Activated T-cell treated with anti-CD3 and anti-CD28 coated beads, Interleukin-2, amount 50 U/mL, for 24 hours (primary cell): ENCODE data around the gene NFATC4.
"Not testable (repeated sequence)": the region's sequence is repeated elsewhere in the genome, so short reads cannot be mapped to it uniquely, and the experiment has no call there.

Experiments used
- DNase-seq: peaks from one replicate; pipeline ENCODE4 v3.0.0-alpha.2; 2020
- H3K27ac Mint-ChIP-seq: 2 replicates; pipeline ENCODE4 v1.8.0; 2020; ENCODE audit warnings: mild to moderate bottlenecking, mixed read lengths
- H3K27me3 Mint-ChIP-seq: 2 replicates; pipeline ENCODE4 v1.8.0; 2020; ENCODE audit warnings: mixed read lengths
- H3K36me3 Mint-ChIP-seq: 2 replicates; pipeline ENCODE4 v1.8.0; 2020; ENCODE audit warnings: low read depth, mixed read lengths
- H3K4me1 Mint-ChIP-seq: 2 replicates; pipeline ENCODE4 v1.8.0; 2020; ENCODE audit warnings: low read depth, mixed read lengths
- H3K4me3 Mint-ChIP-seq: 2 replicates; pipeline ENCODE4 v1.8.0; 2020; ENCODE audit warnings: mild to moderate bottlenecking, moderate library complexity, mixed read lengths
- H3K9me3 Mint-ChIP-seq: 2 replicates; pipeline ENCODE4 v1.8.0; 2020; ENCODE audit warnings: mixed read lengths

NFATC4 gene

GRCh38 chr14:24382064-24382371, 14.0 kb downstream of the NFATC4 start:
- H3K27me3 Mint-ChIP-seq = no peaks in the 10 kb centered on the region
- no peak for DNase-seq
- H3K27ac Mint-ChIP-seq = no peak overlapping the region
- H3K36me3 Mint-ChIP-seq = no peaks in the 10 kb centered on the region
- peaks cover 2% of the 10 kb centered on the region for H3K4me1 Mint-ChIP-seq
- H3K4me3 Mint-ChIP-seq = no peak overlapping the region
- H3K9me3 Mint-ChIP-seq = no peaks in the 10 kb centered on the region

- H3K27ac Mint-ChIP-seq = no peak overlapping the region
Measured at GRCh38 chr14:24384169-24384568, 16.2 kb downstream of the NFATC4 start.

GRCh38 chr14:24385524-24385923, 17.5 kb downstream of the NFATC4 start:
- Mint-ChIP-seq H3K4me1 (peaks cover 2% of the 10 kb centered on the region), H3K36me3 (no peaks in the 10 kb centered on the region)

More at GRCh38 chr14:24384169-24384568, 16.2 kb downstream of the NFATC4 start:
- no peaks in the 10 kb centered on the region for H3K27me3 Mint-ChIP-seq
- DNase-seq = no peak
- no peak overlapping the region for H3K4me3 Mint-ChIP-seq
- peaks cover 2% of the 10 kb centered on the region for H3K4me1 Mint-ChIP-seq
- no peaks in the 10 kb centered on the region for H3K36me3 Mint-ChIP-seq
- H3K9me3 Mint-ChIP-seq = no peaks in the 10 kb centered on the region

GRCh38 chr14:24387009-24387345, 19.0 kb downstream of the NFATC4 start:
- H3K4me3 Mint-ChIP-seq = no peak overlapping the region
- DNase-seq = no peak
- H3K27me3 Mint-ChIP-seq = peaks cover 13% of the 10 kb centered on the region
- H3K9me3 Mint-ChIP-seq = no peaks in the 10 kb centered on the region
- H3K36me3 Mint-ChIP-seq = no peaks in the 10 kb centered on the region
- no peak overlapping the region for H3K27ac Mint-ChIP-seq
- H3K4me1 Mint-ChIP-seq = no peaks in the 10 kb centered on the region

More at GRCh38 chr14:24385524-24385923, 17.5 kb downstream of the NFATC4 start:
- H3K4me3 Mint-ChIP-seq = no peak overlapping the region
- H3K27ac Mint-ChIP-seq = no peak overlapping the region
- H3K27me3 Mint-ChIP-seq = peaks cover 4% of the 10 kb centered on the region
- no peaks in the 10 kb centered on the region for H3K9me3 Mint-ChIP-seq
- DNase-seq = no peak

GRCh38 chr14:24387579-24387978, 19.6 kb downstream of the NFATC4 start:
- H3K4me1 Mint-ChIP-seq, H3K36me3 Mint-ChIP-seq, DNase-seq, H3K4me3 Mint-ChIP-seq, H3K9me3 Mint-ChIP-seq, H3K27ac Mint-ChIP-seq: not testable (repeated sequence)
- peaks cover 13% of the 10 kb centered on the region for H3K27me3 Mint-ChIP-seq

GRCh38 chr14:24388474-24389179, 20.6 kb downstream of the NFATC4 start:
- Mint-ChIP-seq H3K27me3 (peaks cover 13% of the 10 kb centered on the region), H3K27ac (no peak overlapping the region), H3K4me1 (no peaks in the 10 kb centered on the region), H3K36me3 (no peaks in the 10 kb centered on the region), H3K9me3 (no peaks in the 10 kb centered on the region), H3K4me3 (no peak overlapping the region)
- DNase-seq = no peak

- no peak overlapping the region for H3K27ac Mint-ChIP-seq
- H3K4me1 Mint-ChIP-seq = no peaks in the 10 kb centered on the region
- peaks cover 13% of the 10 kb centered on the region for H3K27me3 Mint-ChIP-seq
- no peak overlapping the region for H3K4me3 Mint-ChIP-seq
- H3K9me3 Mint-ChIP-seq = no peaks in the 10 kb centered on the region
- H3K36me3 Mint-ChIP-seq = no peaks in the 10 kb centered on the region
- DNase-seq = no peak
Measured at GRCh38 chr14:24389226-24389848, 21.4 kb downstream of the NFATC4 start.

GRCh38 chr14:24390701-24391468, 22.9 kb downstream of the NFATC4 start:
- Mint-ChIP-seq H3K36me3 (no peaks in the 10 kb centered on the region), H3K27ac (no peak overlapping the region), H3K9me3 (no peaks in the 10 kb centered on the region), H3K4me3 (no peak overlapping the region), H3K27me3 (peaks cover 13% of the 10 kb centered on the region), H3K4me1 (no peaks in the 10 kb centered on the region)
- DNase-seq = no peak

- peaks cover 13% of the 10 kb centered on the region for H3K27me3 Mint-ChIP-seq
- H3K9me3 Mint-ChIP-seq = no peaks in the 10 kb centered on the region
- DNase-seq = no peak
- H3K4me1 Mint-ChIP-seq = no peaks in the 10 kb centered on the region
- H3K27ac Mint-ChIP-seq = no peak overlapping the region
- no peak overlapping the region for H3K4me3 Mint-ChIP-seq
- no peaks in the 10 kb centered on the region for H3K36me3 Mint-ChIP-seq
Measured at GRCh38 chr14:24392325-24393091, 24.5 kb downstream of the NFATC4 start.

- Mint-ChIP-seq H3K4me3 (no peak overlapping the region), H3K9me3 (no peaks in the 10 kb centered on the region), H3K36me3 (no peaks in the 10 kb centered on the region), H3K27me3 (peaks cover 15% of the 10 kb centered on the region), H3K27ac (no peak overlapping the region), H3K4me1 (no peaks in the 10 kb centered on the region)
- no peak for DNase-seq
Measured at GRCh38 chr14:24394275-24394674, 26.3 kb downstream of the NFATC4 start.

GRCh38 chr14:24395609-24396582, 27.9 kb downstream of the NFATC4 start:
- Mint-ChIP-seq H3K4me3 (no peak overlapping the region), H3K36me3 (no peaks in the 10 kb centered on the region), H3K4me1 (peaks cover 4% of the 10 kb centered on the region), H3K27ac (no peak overlapping the region), H3K27me3 (peaks cover 18% of the 10 kb centered on the region), H3K9me3 (no peaks in the 10 kb centered on the region)
- DNase-seq = no peak

- no peaks in the 10 kb centered on the region for H3K9me3 Mint-ChIP-seq
- H3K4me3 Mint-ChIP-seq = no peak overlapping the region
- no peak for DNase-seq
- peaks cover 4% of the 10 kb centered on the region for H3K4me1 Mint-ChIP-seq
- no peaks in the 10 kb centered on the region for H3K36me3 Mint-ChIP-seq
- H3K27me3 Mint-ChIP-seq = peaks cover 11% of the 10 kb centered on the region
- H3K27ac Mint-ChIP-seq = no peak overlapping the region
Measured at GRCh38 chr14:24397639-24398292, 29.8 kb downstream of the NFATC4 start.

- no peaks in the 10 kb centered on the region for H3K36me3 Mint-ChIP-seq
Measured at GRCh38 chr14:24398293-24398652, 30.3 kb downstream of the NFATC4 start.

More at GRCh38 chr14:24398293-24398652, 30.3 kb downstream of the NFATC4 start:
- H3K27ac Mint-ChIP-seq = no peak overlapping the region
- H3K27me3 Mint-ChIP-seq = peaks cover 16% of the 10 kb centered on the region
- H3K9me3 Mint-ChIP-seq = no peaks in the 10 kb centered on the region
- no peak overlapping the region for H3K4me3 Mint-ChIP-seq
- H3K4me1 Mint-ChIP-seq = peaks cover 4% of the 10 kb centered on the region
- DNase-seq = no peak
